ENCODE data around the gene FAM20A.

Gene FAM20A

GRCh38 chr17:68611353-68612208 is 10.4 kb upstream of the FAM20A start:
- no peak for DNase-seq (ENCODE audit: low read depth in 2 of 3, low spot score in 1 of 3)

- DNase-seq (ENCODE audit: low read depth in 2 of 3, low spot score in 1 of 3), result no peak
Measured at GRCh38 chr17:68610554-68610953, 9.4 kb upstream of the FAM20A start.

- no peak for DNase-seq (ENCODE audit: low read depth in 2 of 3, low spot score in 1 of 3)
Measured at GRCh38 chr17:68608515-68609130, 7.5 kb upstream of the FAM20A start.

- no peak for DNase-seq (ENCODE audit: low read depth in 2 of 3, low spot score in 1 of 3)
Measured at GRCh38 chr17:68606451-68607307, 5.5 kb upstream of the FAM20A start.

- DNase-seq (ENCODE audit: low read depth in 2 of 3, low spot score in 1 of 3), result no peak
Measured at GRCh38 chr17:68605914-68606313, 4.7 kb upstream of the FAM20A start.

- DNase-seq (ENCODE audit: low read depth in 2 of 3, low spot score in 1 of 3), result no peak
Measured at GRCh38 chr17:68603656-68604055, 2.5 kb upstream of the FAM20A start.

- no peak for DNase-seq (ENCODE audit: low read depth in 2 of 3, low spot score in 1 of 3)
Measured at GRCh38 chr17:68603027-68603426, 1.9 kb upstream of the FAM20A start.

GRCh38 chr17:68602289-68602688 is 1.1 kb upstream of the FAM20A start:
- no peak for DNase-seq (ENCODE audit: low read depth in 2 of 3, low spot score in 1 of 3)

GRCh38 chr17:68601565-68602288 is 560 bp upstream of the FAM20A start:
- DNase-seq (ENCODE audit: low read depth in 2 of 3, low spot score in 1 of 3), result no peak

- DNase-seq (ENCODE audit: low read depth in 2 of 3, low spot score in 1 of 3), result no peak
Measured at GRCh38 chr17:68600067-68600930, 868 bp downstream of the FAM20A start.

GRCh38 chr17:68599552-68600066 is 1.6 kb downstream of the FAM20A start:
- DNase-seq (ENCODE audit: low read depth in 2 of 3, low spot score in 1 of 3), result no peak

GRCh38 chr17:68599091-68599490 is 2.1 kb downstream of the FAM20A start:
- no peak for DNase-seq (ENCODE audit: low read depth in 2 of 3, low spot score in 1 of 3)

- no peak for DNase-seq (ENCODE audit: low read depth in 2 of 3, low spot score in 1 of 3)
Measured at GRCh38 chr17:68598545-68598961, 2.6 kb downstream of the FAM20A start.

- no peak for DNase-seq (ENCODE audit: low read depth in 2 of 3, low spot score in 1 of 3)
Measured at GRCh38 chr17:68598074-68598473, 3.1 kb downstream of the FAM20A start.

GRCh38 chr17:68596411-68596945 is 4.7 kb downstream of the FAM20A start:
- no peak for DNase-seq (ENCODE audit: low read depth in 2 of 3, low spot score in 1 of 3)

GRCh38 chr17:68595986-68596385 is 5.2 kb downstream of the FAM20A start:
- DNase-seq (ENCODE audit: low read depth in 2 of 3, low spot score in 1 of 3), result no peak

- no peak for DNase-seq (ENCODE audit: low read depth in 2 of 3, low spot score in 1 of 3)
Measured at GRCh38 chr17:68595496-68595895, 5.7 kb downstream of the FAM20A start.

GRCh38 chr17:68594552-68594951 is 6.6 kb downstream of the FAM20A start:
- DNase-seq (ENCODE audit: low read depth in 2 of 3, low spot score in 1 of 3), result no peak
